8988T (cell line): ENCODE measurements around the gene FAT2.

ENCODE experiments used
- DNase-seq: peaks from one replicate; pipeline ENCODE4 v3.0.0; 2011

Gene FAT2

DNA sequence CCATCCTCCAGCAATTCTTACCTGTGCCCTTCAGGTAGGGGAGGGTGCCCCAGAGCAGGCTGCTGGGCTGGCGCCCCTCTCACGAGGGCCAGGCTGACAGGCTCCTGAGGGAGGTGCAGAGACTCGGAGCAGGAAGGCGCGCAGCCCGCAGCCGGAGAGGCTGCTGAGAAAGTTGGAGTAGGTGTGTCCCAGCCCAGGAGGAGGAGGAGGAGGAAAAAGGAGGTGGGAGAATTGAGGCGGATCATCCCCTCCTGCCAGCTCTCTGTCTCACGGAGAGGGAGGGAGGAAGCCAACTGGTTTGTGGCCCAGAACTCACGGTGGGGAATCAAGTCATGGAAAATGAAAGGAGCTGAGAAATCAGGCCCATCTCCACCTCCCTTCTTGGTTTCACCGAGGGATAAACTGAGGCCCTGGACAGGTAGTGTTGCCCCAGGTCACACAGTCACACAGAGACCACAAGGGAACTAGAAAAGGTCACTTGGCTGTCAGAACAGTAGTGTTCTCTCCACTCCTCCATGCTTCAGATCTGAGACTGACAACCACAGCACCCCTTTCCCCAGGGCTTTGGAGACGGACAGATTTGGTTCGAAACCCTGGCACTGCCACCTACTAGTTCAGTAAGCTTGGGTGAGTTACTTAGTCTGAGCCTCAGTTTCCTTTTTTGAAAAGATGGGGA is at the start of gene FAT2:
TSS of gene FAT2 (minus strand) at position 188 of the 676 bp plus-strand sequence. CDS start 22,400 bp downstream, outside the sequence.
- DNase-seq, result no peak

- no peak for DNase-seq
Measured at GRCh38 chr5:151638619-151639018, 47.5 kb upstream of the FAT2 start.

DNA sequence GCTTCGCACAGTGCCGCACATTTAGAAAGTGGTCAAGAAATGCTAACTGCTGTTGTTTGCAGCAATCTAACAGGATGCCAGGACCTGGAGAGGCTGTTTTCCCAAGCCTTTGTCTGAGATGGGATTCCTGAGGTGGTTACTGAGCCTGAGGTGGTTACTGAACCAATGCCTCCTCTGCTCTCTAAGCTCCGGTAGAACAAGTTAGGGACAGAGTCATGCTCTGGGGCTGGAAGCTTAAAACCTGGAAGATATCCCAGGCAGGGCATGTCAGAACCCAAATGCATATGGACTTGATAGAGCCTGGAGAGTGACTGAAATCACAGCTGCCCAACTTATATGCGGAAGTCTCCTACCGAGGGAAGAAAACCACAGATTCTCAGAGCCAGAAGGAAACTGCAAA is 46.5 kb upstream of the FAT2 start:
- DNase-seq, result no peak

- no peak for DNase-seq
Measured at GRCh38 chr5:151633892-151634291, 42.8 kb upstream of the FAT2 start.

DNA sequence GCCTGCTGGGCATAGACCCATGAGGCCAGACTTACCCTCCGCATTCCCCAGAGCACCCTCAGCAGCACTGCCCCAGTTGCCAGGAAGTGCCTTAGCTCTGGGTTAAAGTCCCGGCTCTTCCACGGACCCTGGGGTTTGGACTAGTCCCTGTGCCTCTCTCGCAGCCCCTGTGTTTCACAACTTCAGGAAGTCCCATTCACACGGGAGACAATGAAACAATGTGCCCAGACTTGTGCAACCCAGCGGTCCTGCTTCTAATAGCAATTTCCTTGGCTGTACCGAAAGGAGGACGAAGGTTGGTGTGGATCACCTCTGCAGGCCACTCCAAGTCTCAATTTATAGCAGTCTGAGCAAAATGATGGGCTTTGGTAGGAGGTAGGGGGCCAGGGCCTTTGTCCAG is 41.8 kb upstream of the FAT2 start:
- DNase-seq, result no peak

DNA sequence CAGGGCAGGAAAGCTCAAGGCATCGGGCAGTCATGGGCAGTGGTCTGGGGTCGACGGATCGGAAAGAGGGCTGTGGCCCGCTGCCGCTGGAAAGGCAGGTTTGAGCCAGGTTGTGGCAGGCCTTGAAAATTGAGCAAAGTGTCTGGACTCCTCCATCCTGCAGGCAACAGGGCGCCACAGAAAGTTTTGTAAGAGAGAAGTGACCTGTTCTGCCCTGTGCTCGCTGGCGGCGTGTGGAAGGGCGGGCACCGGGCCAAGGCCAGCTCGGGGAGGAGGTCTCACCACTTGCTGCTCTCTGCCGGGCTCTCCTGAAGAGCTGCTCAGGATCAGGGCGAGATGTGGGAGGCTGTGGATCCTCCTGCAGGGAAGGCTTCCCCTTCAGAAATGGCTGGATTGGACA is 41.4 kb upstream of the FAT2 start:
- DNase-seq, result no peak

- DNase-seq, result no peak
Measured at GRCh38 chr5:151631941-151632340, 40.8 kb upstream of the FAT2 start.

- DNase-seq, result no peak
Measured at GRCh38 chr5:151630088-151630487, 39.0 kb upstream of the FAT2 start.

- DNase-seq, result no peak
Measured at GRCh38 chr5:151628112-151628823, 37.1 kb upstream of the FAT2 start.

DNA sequence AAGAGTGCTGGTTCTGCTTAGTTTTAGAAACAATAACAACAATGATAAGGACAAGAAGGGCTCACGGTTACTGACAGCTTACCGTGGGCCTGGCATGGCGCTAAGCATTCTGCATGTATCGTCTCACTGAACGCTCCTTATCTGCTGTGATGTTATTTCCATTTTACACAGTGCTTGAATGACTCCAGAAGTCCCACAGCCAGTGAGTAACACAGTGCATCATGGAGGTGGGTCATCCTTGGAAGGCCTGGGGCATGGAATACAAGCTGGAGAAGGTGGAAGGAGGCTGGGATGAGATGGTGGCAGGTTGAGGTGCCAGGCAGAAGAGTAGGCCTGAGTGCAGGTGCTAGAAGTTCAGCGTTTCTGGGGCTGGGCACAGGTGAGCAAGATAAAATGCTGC is 36.5 kb upstream of the FAT2 start:
- DNase-seq, result no peak

DNA sequence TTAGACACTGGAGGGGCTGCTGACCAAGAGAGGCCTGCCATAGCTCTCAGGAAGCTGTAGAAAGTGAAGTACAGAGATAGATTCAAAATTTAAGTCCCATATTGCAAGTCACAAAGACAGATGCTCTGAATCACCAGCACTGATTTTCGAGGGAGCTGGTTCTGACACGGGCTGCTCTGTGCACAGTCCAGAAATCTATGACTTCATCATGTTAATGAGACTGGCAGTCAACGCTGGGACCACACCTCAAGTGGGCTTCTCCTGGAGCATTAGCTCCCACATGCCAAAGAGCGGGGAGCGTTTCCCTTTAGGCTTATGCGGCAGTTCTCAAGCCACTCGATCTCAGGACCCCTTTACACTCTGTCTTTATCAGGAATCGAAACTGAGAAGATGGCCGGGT is 34.2 kb upstream of the FAT2 start:
- DNase-seq, result no peak

DNA sequence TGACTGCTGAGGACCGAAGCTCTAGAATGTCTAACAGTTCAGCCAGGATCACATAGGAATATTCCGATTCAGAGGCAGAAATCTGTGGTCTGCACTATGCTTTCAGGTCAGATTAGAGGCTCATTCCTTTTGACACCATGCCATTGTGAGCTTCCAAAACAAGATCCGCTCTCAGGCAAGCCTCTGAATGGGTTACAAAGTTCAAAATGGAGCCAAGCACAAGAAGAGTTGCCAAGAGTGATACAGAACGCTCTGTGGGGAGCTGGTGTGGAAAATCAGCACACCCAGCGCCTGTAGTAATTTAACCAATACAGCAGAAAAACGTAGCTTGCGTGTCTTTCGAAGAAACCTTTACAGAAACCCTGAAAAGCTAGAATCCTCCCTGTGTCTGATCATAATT is 33.3 kb upstream of the FAT2 start:
- DNase-seq, result no peak

DNA sequence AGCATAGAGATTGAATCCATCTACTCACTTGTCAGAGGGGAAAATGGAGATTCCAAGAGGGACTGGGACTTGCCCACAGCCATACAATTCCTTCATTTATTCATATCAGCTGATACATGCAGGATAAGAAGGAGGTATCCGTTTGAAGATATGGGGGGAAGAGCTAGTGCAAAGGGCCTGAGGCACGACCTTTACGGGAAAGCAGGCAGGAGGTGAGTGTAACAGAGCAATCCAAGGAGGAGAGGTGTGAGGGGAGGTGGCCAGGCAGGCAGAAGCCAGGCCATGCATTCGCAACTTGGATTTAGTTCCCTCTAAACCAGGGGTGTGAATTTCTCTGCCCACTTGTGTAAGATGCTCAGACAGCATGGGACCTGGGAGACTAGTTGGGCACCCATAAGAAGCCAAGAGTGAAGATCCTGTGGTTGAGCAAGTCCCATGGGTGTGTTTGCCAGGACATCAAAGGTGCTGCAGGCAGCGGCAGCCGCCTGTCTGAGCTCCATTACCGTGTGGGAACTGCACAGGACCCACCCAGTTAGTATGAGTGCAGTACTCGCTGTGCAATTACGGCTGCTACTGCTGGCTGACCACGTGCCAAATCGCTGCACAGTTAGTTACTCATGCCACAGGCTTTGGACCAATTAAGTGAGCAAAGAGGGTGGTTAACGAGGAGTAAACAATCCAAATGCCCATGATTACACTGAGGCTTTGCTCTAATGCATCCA is 31.4 kb upstream of the FAT2 start:
- DNase-seq, result no peak

GRCh38 chr5:151620461-151620840 is 29.3 kb upstream of the FAT2 start:
- DNase-seq, result no peak

- DNase-seq, result no peak
Measured at GRCh38 chr5:151619812-151620460, 28.8 kb upstream of the FAT2 start.

GRCh38 chr5:151618907-151619306 is 27.8 kb upstream of the FAT2 start:
- DNase-seq, result no peak

- no peak for DNase-seq
Measured at GRCh38 chr5:151617841-151618710, 26.9 kb upstream of the FAT2 start.

DNA sequence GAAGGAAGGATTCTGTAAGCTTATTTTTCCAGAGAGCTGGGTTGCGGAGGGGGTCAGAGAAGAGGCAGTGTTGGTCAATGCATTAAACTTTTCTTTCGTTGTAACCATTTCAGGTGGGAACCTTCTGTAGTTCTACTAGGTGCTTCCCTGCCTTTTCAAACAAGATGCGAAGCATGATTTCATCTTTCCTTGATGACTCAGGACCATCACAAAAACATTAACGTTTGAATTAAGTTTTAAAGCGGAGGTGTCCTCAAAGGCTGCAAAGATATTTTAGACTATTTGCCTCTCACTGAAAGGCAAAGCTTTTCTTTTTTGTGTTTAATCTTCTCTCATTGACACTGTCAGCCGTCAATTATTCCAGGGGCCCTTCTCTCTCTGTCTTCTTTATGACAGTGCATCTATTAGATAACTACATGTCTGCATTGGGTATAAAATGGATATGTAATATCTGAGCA is 26.3 kb upstream of the FAT2 start:
- DNase-seq, result no peak

- DNase-seq, result no peak
Measured at GRCh38 chr5:151615431-151615830, 24.3 kb upstream of the FAT2 start.

DNA sequence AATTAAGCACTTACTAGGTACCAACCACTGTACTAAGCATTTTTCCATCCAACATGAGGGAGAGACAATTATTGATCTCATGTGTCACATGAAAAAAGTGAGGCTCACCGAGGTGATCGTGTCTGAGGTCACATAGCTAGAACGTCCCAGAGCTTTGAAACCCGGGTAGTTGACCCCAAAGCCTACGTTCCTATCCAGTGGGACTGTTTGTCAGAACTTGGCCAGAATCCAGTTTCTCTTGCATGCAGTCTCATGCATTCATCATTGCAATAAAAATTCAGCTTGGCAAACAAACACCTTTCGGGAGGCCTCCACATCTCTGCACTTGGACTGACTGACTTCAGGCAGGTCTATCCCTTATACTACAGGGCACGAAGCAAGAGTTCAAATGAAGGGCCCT is 23.4 kb upstream of the FAT2 start:
- no peak for DNase-seq

GRCh38 chr5:151612689-151613427 is 21.7 kb upstream of the FAT2 start:
- no peak for DNase-seq
